HepG2 (cell line): ENCODE measurements around the gene LRRC39. TPM values are rescaled to one million over a fixed set of nuclear protein-coding genes. Genes with fewer than 3 reads are reported as not detected.

Experiments
- ARID2 ChIP-seq: sonication (generic); formaldehyde crosslinking; IDR thresholded peaks from 2 replicates; pipeline ENCODE4 v1.8.1; 2022; ENCODE audit warnings: mild to moderate bottlenecking, missing genetic modification reagents, borderline replicate concordance
- DMAP1 ChIP-seq: IDR thresholded peaks from 2 replicates; pipeline ENCODE4 v1.6.1; 2016
- HOMEZ ChIP-seq: IDR thresholded peaks from 2 replicates; pipeline ENCODE4 v1.6.1; 2016; ENCODE audit warnings: low read depth
- NBN ChIP-seq: fragments of 450-650 bp; conservative IDR thresholded peaks from 2 replicates; pipeline ENCODE4 v1.6.1; 2017
- PHF20 ChIP-seq: sonication (generic); formaldehyde crosslinking; IDR thresholded peaks from 2 replicates; pipeline ENCODE4 v1.5.0; 2020; ENCODE audit warnings: mild to moderate bottlenecking, missing genetic modification reagents
- TCF7L2 ChIP-seq: IDR thresholded peaks from 2 replicates; pipeline ENCODE4 v1.6.1; 2011; ENCODE audit warnings: mild to moderate bottlenecking, low read depth, low read length, moderate library complexity
- ZFP41 ChIP-seq: sonication (generic); formaldehyde crosslinking; IDR thresholded peaks from 2 replicates; pipeline ENCODE4 v1.4.0; 2020; ENCODE audit warnings: mild to moderate bottlenecking, missing genetic modification reagents, borderline replicate concordance
- ZNF101 ChIP-seq: sonication (generic); formaldehyde crosslinking; IDR thresholded peaks from 2 replicates; pipeline ENCODE4 v1.4.0; 2020; ENCODE audit warnings: mild to moderate bottlenecking, low read depth, missing genetic modification reagents, borderline replicate concordance
- ZNF691 ChIP-seq: sonication (generic); formaldehyde crosslinking; IDR thresholded peaks from 2 replicates; pipeline ENCODE4 v1.4.0; 2020; ENCODE audit warnings: missing genetic modification reagents, low read depth, mild to moderate bottlenecking, borderline replicate concordance
- ZNF740 ChIP-seq: sonication (generic); formaldehyde crosslinking; IDR thresholded peaks from 2 replicates; pipeline ENCODE4 v1.4.0; 2020; ENCODE audit warnings: missing genetic modification reagents
- polyA plus RNA-seq, 8 experiments: library from polyadenylated mRNA; depleted of rRNA in 3 of 8; stranded (reverse) in 7 of 8; unstranded in 1 of 8; fragments of >200 nt; fragmentation: Illumina TruSeq in 4 of 8; extraction: Trizol in 4 of 8; gene quantifications; 2 replicates each; pipeline versions ENCODE4 v1.2.1 to v1.2.3, GENCODE V29; 2011 to 2016; ENCODE audit warnings: low read depth in 4 of 8, missing spikeins in 1 of 8, mixed read lengths in 1 of 8; ENCODE audit not compliant: insufficient read depth in 1 of 8
- total RNA-seq, 5 experiments: library from RNA; depleted of rRNA; stranded (reverse); fragments of >200 nt; fragmentation: Illumina TruSeq; extraction: Trizol; gene quantifications; 2 replicates each; pipeline ENCODE4 v1.2.3, GENCODE V29; 2016; ENCODE audit warnings: low read depth in 1 of 5
- TF ChIP-seq, protein P1 (sequence below): sonication (generic); formaldehyde crosslinking; IDR thresholded peaks from 2 replicates; pipeline ENCODE4 v1.5.0; 2020; ENCODE audit warnings: mild to moderate bottlenecking, missing genetic modification reagents, borderline replicate concordance
- TF ChIP-seq, protein P2 (sequence below): sonication (generic); formaldehyde crosslinking; IDR thresholded peaks from 2 replicates; pipeline ENCODE4 v1.8.0; 2022; ENCODE audit warnings: mild to moderate bottlenecking, missing genetic modification reagents

Gene LRRC39
- total and polyA plus RNA-seq, 2 of the 13 experiments (the other 11 are each of a cell fraction or from before 2014, with no cell fraction given) = 0.07 to 0.32 TPM

DNA sequence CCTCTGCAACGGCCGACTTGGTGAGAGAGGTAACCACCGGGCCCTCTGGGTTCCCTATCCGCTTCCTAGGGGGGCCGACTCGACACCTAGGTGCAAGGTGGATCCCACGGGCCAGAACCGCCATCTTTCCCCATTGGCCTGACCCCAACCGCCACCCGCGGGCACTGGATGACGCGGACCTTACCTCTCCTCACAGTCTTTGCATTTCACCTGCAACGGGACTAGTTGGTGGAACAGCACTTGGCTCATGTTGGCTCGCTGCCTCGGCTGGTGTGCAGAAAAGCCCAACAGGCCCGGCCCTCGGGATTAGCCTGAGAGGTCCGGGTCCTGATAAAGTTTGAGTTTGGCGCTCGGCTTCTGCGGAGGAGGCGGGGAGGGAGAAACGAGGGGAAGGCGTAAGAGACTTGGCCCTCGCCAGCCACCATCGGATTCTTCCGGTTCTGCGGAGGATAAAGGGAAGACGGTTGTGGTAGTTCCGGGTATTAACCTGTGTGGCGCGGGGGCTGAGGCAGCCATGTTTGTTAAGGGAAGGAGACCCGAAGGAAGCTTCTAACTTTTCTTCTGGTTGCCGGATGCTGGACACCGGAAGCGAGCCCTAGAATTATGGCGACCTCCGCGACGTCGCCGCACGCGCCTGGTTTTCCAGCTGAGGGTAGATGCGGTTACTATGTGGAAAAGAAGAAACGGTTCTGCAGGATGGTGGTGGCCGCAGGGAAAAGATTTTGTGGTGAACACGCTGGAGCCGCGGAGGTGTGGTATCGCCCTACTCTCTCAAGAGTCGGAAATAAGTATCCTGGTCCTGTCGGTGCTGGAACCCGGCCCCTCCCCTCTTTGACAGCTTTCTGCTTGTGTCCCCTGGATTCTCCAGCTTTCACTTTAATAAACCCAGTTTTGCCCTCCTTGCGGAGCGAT lies 45.2 kb downstream of the LRRC39 start, which contains the start of the genes SASS6 and TRMT13 (continued):
- TF ChIP-seq, protein P1, sequence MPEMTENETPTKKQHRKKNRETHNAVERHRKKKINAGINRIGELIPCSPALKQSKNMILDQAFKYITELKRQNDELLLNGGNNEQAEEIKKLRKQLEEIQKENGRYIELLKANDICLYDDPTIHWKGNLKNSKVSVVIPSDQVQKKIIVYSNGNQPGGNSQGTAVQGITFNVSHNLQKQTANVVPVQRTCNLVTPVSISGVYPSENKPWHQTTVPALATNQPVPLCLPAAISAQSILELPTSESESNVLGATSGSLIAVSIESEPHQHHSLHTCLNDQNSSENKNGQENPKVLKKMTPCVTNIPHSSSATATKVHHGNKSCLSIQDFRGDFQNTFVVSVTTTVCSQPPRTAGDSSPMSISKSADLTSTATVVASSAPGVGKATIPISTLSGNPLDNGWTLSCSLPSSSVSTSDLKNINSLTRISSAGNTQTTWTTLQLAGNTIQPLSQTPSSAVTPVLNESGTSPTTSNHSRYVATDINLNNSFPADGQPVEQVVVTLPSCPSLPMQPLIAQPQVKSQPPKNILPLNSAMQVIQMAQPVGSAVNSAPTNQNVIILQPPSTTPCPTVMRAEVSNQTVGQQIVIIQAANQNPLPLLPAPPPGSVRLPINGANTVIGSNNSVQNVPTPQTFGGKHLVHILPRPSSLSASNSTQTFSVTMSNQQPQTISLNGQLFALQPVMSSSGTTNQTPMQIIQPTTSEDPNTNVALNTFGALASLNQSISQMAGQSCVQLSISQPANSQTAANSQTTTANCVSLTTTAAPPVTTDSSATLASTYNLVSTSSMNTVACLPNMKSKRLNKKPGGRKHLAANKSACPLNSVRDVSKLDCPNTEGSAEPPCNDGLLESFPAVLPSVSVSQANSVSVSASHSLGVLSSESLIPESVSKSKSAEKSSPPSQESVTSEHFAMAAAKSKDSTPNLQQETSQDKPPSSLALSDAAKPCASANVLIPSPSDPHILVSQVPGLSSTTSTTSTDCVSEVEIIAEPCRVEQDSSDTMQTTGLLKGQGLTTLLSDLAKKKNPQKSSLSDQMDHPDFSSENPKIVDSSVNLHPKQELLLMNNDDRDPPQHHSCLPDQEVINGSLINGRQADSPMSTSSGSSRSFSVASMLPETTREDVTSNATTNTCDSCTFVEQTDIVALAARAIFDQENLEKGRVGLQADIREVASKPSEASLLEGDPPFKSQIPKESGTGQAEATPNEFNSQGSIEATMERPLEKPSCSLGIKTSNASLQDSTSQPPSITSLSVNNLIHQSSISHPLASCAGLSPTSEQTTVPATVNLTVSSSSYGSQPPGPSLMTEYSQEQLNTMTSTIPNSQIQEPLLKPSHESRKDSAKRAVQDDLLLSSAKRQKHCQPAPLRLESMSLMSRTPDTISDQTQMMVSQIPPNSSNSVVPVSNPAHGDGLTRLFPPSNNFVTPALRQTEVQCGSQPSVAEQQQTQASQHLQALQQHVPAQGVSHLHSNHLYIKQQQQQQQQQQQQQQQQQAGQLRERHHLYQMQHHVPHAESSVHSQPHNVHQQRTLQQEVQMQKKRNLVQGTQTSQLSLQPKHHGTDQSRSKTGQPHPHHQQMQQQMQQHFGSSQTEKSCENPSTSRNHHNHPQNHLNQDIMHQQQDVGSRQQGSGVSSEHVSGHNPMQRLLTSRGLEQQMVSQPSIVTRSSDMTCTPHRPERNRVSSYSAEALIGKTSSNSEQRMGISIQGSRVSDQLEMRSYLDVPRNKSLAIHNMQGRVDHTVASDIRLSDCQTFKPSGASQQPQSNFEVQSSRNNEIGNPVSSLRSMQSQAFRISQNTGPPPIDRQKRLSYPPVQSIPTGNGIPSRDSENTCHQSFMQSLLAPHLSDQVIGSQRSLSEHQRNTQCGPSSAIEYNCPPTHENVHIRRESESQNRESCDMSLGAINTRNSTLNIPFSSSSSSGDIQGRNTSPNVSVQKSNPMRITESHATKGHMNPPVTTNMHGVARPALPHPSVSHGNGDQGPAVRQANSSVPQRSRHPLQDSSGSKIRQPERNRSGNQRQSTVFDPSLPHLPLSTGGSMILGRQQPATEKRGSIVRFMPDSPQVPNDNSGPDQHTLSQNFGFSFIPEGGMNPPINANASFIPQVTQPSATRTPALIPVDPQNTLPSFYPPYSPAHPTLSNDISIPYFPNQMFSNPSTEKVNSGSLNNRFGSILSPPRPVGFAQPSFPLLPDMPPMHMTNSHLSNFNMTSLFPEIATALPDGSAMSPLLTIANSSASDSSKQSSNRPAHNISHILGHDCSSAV (CRISPR knock-in tag) = 0 out of 2 replicates have a peak, but pooled peaks have one; percentile 63
- TF ChIP-seq PHF20 (CRISPR knock-in tag) (peak; percentile 91), ZNF691 (0 out of 2 replicates have a peak, but pooled peaks have one; percentile 23), HOMEZ (CRISPR knock-in tag) (peak; percentile 22; the same call in 1 of the 2 replicates), DMAP1 (peak; percentile 54; the same call in 1 of the 2 replicates), ZNF101 (CRISPR knock-in tag) (0 out of 2 replicates have a peak, but pooled peaks have one; percentile 52), NBN (no peak), TCF7L2 (no peak), ZFP41 (CRISPR knock-in tag) (peak; percentile 79; the same call in 1 of the 2 replicates), ARID2 (CRISPR knock-in tag) (0 out of 2 replicates have a peak, but pooled peaks have one; percentile 53), ZNF740 (CRISPR knock-in tag) (0 out of 2 replicates have a peak, but pooled peaks have one; percentile 48)
- TF ChIP-seq, protein P2, sequence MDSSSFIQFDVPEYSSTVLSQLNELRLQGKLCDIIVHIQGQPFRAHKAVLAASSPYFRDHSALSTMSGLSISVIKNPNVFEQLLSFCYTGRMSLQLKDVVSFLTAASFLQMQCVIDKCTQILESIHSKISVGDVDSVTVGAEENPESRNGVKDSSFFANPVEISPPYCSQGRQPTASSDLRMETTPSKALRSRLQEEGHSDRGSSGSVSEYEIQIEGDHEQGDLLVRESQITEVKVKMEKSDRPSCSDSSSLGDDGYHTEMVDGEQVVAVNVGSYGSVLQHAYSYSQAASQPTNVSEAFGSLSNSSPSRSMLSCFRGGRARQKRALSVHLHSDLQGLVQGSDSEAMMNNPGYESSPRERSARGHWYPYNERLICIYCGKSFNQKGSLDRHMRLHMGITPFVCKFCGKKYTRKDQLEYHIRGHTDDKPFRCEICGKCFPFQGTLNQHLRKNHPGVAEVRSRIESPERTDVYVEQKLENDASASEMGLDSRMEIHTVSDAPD = peak; percentile 76; the same call in 1 of the 2 replicates
